Tibial nerve (tissue), 3 donors: Measurements from ENCODE around the gene SLC2A14.

Source experiments
- CTCF ChIP-seq, 5 experiments: fragments of 200-600 bp in 3 of 5; fragments of 450-650 bp in 2 of 5; sonication (generic) in 3 of 5; IDR thresholded peaks; one replicate each; pipeline ENCODE4 v1.5.1; 2016 to 2019; ENCODE audit warnings: antibody characterized with exemption in 5 of 5, mild to moderate bottlenecking in 3 of 5, moderate library complexity in 2 of 5
- POLR2A ChIP-seq, 2 donors: fragments of 450-650 bp; IDR thresholded peaks; one replicate each; pipeline ENCODE4 v1.6.1; 2017; ENCODE audit warnings: antibody characterized with exemption in 2 of 2, mild to moderate bottlenecking in 2 of 2, moderate library complexity in 2 of 2

- TF ChIP-seq POLR2A (IDR thresholded peaks at IDR 0.05) (no peak), CTCF (IDR thresholded peaks at IDR 0.05) (no peak)
These were observed 35.3 kb downstream of the SLC2A14 start for GRCh38 chr12:7837366-7837765.
